HG03103 (cell line): Measurements from ENCODE around the gene LIMK2.

ENCODE experiments used
- ATAC-seq: cut with Tn5 transposase; IDR thresholded peaks from one replicate; pipeline ENCODE4 v1.9.1; 2021; ENCODE audit warnings: low read depth; ENCODE audit not compliant: unreplicated experiment

Gene LIMK2

GRCh38 chr22:31326877-31327276 lies 114.8 kb downstream of the LIMK2 start:
- no peak for ATAC-seq

DNA sequence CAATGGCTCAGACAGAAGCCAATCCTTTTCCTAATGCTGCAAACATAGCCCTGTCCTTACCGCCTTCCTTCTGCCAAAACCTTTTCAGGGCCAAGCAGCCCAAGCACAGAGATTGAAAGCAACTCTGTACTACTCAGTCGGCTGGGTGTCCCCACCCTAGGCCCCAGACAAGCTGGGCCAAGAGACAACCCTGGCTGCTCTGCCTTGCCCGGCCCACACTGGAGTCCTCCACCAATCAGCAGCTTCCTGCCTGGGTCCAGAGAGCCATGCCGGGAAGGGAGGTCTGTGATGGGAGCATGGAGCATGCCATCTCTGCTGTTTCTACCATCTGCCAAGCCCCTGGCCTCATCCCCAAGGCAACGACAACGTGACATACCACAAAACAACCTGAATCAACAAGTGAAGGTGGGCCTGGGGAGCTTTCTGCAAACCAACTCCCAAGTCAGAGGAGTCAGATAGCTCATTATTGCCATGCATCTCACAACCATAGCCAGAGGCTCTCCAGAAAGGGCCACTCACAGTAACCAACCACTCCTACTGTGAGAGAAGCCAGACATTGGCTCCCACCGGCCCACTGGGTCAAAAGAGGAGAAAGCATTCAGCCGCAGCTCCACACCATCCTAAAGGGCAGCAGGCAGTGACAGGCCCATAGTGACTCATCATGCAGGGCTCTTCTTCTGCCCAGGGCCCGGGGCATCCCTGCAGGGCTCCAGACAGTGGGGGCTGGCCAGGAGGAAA lies 115.9 kb downstream of the LIMK2 start:
- no peak for ATAC-seq

DNA sequence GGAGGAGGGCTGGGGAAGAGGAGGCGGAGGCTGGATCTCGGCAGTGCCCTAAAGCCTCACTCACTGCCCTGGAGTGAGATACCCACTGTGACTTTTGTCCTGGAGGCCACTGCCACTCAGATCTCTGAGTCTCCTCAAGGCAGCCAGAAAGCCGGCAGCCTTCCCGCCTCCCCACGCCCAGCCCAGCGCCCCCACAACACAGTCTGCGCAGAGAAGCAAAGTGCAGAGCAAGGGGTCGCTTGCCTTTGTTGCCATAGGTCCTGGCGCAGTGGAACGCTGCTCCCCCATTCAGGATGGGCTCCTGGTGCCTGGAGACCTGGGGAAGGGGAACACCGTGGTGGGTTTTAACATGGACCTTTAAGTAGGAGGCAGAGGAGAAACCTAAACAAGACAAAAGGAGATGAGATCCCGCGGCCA lies 116.5 kb downstream of the LIMK2 start:
- no peak for ATAC-seq

- no peak for ATAC-seq
Measured at GRCh38 chr22:31329029-31329428, 116.9 kb downstream of the LIMK2 start.
